Tibial artery (tissue), 4 donors: ENCODE results near the gene KCNJ13.

Source experiments
- DNase-seq, 2 donors: peaks; one replicate each; pipeline ENCODE4 v3.0.0-alpha.2; 2019
- H3K27ac ChIP-seq, 2 donors: fragments of 200-600 bp; sonication (generic) in 1 of 2; 1 replicate in 1 of 2; 2 replicates in 1 of 2; pipeline ENCODE4 v1.5.1; 2018 to 2019; ENCODE audit warnings: mild to moderate bottlenecking in 1 of 2
- H3K27me3 ChIP-seq, 2 donors: fragments of 200-600 bp; sonication (generic) in 1 of 2; one replicate each; pipeline versions ENCODE4 v1.5.1 to v1.6.0; 2016 to 2019
- H3K36me3 ChIP-seq, 3 donors: fragments of 200-600 bp; sonication (generic) in 2 of 3; one replicate each; pipeline ENCODE4 v1.5.1; 2016 to 2019; ENCODE audit warnings: mild to moderate bottlenecking in 2 of 3
- H3K4me1 ChIP-seq, 4 donors: fragments of 200-600 bp; sonication (generic) in 2 of 4; 1 replicate in 3 of 4; 2 replicates in 1 of 4; pipeline ENCODE4 v1.5.1; 2016 to 2019
- H3K4me3 ChIP-seq, 2 donors: fragments of 200-600 bp; sonication (generic) in 1 of 2; 1 replicate in 1 of 2; 2 replicates in 1 of 2; pipeline ENCODE4 v1.5.1; 2018 to 2019; ENCODE audit warnings: mild to moderate bottlenecking in 2 of 2
- H3K9me3 ChIP-seq, 3 donors: fragments of 200-600 bp; sonication (generic) in 1 of 3; one replicate each; pipeline ENCODE4 v1.5.1; 2016 to 2019
- intact Hi-C: fragments of 100-400 bp; cut with DNase I; formaldehyde crosslinking; loops from one replicate; pipeline ENCODE4 v1.15.0; 2023; ENCODE audit warnings: low total_unique reads
- TF ChIP-seq, protein P1 (sequence below), 2 experiments: fragments of 200-600 bp in 1 of 2; fragments of 450-650 bp in 1 of 2; IDR thresholded peaks; one replicate each; pipeline ENCODE4 v1.5.1; 2017 to 2019; ENCODE audit warnings: antibody characterized with exemption in 2 of 2, mild to moderate bottlenecking in 1 of 2, moderate library complexity in 1 of 2

The KCNJ13 gene

DNA sequence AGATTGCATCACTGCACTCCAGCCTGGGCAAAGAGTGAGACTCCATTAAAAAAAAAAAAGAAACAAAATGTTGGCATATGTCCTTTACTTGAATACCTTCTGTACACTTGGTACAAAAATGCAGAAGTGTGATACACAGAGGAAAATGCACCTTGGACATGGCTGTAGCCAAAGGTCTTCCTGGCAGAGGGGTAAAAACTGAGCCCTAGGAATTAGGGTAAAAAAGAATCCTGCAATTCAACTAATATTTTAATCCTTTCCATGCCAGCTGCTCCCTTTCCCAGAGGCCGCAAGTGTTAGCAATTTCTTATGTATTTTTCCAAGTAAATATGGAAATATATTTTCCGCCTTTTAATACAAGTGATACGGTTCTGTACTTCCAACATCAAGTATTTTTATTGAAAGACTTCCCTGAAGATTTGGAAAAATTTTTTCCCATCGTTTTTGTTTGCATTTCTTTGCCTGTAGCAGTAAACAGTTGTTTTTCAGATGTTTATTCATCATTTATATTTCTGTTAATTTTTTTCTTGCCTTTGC, 26.2 kb downstream of the KCNJ13 start:
- H3K4me3 ChIP-seq = no peak overlapping the region
- no peaks in the 10 kb centered on the region for H3K27me3 ChIP-seq
- DNase-seq = no peak
- no peaks in the 10 kb centered on the region for H3K4me1 ChIP-seq
- no peak overlapping the region for H3K27ac ChIP-seq
- H3K9me3 ChIP-seq = no peaks in the 10 kb centered on the region
- TF ChIP-seq, protein P1, sequence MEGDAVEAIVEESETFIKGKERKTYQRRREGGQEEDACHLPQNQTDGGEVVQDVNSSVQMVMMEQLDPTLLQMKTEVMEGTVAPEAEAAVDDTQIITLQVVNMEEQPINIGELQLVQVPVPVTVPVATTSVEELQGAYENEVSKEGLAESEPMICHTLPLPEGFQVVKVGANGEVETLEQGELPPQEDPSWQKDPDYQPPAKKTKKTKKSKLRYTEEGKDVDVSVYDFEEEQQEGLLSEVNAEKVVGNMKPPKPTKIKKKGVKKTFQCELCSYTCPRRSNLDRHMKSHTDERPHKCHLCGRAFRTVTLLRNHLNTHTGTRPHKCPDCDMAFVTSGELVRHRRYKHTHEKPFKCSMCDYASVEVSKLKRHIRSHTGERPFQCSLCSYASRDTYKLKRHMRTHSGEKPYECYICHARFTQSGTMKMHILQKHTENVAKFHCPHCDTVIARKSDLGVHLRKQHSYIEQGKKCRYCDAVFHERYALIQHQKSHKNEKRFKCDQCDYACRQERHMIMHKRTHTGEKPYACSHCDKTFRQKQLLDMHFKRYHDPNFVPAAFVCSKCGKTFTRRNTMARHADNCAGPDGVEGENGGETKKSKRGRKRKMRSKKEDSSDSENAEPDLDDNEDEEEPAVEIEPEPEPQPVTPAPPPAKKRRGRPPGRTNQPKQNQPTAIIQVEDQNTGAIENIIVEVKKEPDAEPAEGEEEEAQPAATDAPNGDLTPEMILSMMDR (IDR thresholded peaks at IDR 0.05) = no peak
- intact Hi-C loops = no loop called here
- peaks cover 44 to 73% (median 53%) of the 10 kb centered on the region in 3 donors for H3K36me3 ChIP-seq

DNA sequence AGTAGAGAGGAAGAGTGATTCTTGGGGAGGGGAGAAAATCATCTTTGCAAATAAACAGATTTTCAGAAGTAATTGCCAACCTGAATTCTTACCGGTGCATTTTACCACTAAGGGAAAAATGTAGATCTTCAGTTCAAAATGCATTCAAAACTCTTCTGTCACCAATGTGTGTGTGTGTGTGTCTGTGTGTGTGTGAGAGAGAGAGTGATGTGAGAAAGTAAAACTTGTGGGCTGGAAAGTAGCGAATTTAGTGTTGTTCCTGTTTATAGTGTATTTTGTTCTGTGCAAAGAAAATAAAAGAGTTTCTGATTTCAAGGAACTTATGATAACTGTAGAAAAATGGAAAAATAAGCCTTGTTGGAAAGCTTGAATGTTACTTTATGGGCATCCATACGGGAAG, 27.0 kb downstream of the KCNJ13 start:
- Histone ChIP-seq H3K4me3 (no peak overlapping the region), H3K36me3 (peaks cover 44 to 73% (median 50%) of the 10 kb centered on the region in 3 donors), H3K27ac (no peak overlapping the region), H3K9me3 (no peaks in the 10 kb centered on the region), H3K4me1 (no peaks in the 10 kb centered on the region), H3K27me3 (no peaks in the 10 kb centered on the region)
- intact Hi-C loops = no loop called here
- TF ChIP-seq, protein P1 (IDR thresholded peaks at IDR 0.05) = no peak
- DNase-seq = no peak

DNA sequence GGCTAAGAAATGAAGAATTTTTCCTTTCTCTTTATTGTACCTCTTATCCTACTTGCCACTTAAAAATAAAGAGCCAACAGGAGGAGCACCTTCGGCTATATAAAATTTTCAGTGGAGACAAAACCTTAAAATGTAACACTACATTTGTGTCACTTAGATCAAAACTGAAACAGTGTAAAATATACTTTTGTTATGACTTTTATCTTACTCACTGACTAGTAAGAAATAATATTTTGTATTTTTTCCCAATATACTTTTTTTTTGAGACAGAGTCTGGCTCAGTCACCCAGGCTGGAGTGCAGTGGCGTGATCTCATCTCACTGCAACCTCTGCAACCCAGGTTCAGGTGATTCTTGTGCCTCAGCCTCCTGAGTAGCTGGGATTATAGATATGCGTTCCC, 28.3 kb downstream of the KCNJ13 start:
- TF ChIP-seq, protein P1 (IDR thresholded peaks at IDR 0.05) = no peak
- Histone ChIP-seq H3K4me3 (no peak overlapping the region), H3K36me3 (peaks cover 37 to 63% (median 43%) of the 10 kb centered on the region in 3 donors), H3K27me3 (no peaks in the 10 kb centered on the region), H3K4me1 (no peaks in the 10 kb centered on the region), H3K27ac (no peak overlapping the region), H3K9me3 (no peaks in the 10 kb centered on the region)
- intact Hi-C loops = no loop called here
- DNase-seq = no peak

DNA sequence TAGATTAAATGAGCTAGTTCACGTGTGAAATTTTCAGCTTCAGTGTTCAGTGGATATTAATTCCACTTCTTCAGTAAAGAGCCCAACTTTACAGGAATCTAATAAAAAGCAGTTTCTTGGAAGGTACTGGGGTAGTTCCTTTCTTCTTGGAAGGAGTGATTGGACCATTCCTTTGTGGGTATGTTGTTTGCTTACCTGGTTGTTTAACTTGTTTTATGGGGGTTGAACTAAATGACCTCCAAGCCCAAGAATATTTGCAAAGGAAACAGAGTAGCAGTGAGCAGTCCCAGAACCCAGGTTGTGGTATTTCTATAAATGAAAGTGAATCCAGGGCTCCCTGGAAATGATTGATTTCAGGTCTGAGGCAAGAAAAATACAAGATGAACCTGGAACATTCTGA, 31.4 kb downstream of the KCNJ13 start:
- TF ChIP-seq, protein P1 (IDR thresholded peaks at IDR 0.05) = no peak
- no peaks in the 10 kb centered on the region for H3K27me3 ChIP-seq
- H3K4me3 ChIP-seq = no peak overlapping the region
- no peaks in the 10 kb centered on the region for H3K4me1 ChIP-seq
- no peak for DNase-seq
- no peaks in the 10 kb centered on the region for H3K9me3 ChIP-seq
- intact Hi-C loops = no loop called here
- H3K36me3 ChIP-seq = peaks cover 24 to 33% (median 26%) of the 10 kb centered on the region in 3 donors
- no peak overlapping the region for H3K27ac ChIP-seq

DNA sequence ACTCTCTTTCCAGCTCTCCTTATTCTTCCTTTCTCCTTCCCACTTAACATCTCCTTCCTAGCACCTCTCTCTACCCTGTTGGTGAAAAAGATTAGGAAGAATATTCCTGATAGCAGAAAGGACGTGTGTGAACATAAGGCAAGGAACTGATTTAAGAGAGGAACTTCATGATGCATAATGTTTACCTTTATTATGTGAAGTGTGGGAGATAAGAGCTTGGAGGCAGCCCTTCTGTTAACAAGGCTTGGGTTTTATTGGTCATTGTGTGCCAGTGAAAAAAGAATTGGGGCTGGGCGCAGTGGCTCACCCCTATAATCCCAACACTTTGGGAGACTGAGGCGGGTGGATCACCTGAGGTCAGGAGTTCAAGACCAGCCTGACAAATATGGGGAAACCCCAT, 34.4 kb downstream of the KCNJ13 start:
- intact Hi-C loops = no loop called here
- Histone ChIP-seq H3K9me3 (no peaks in the 10 kb centered on the region), H3K4me3 (no peak overlapping the region), H3K36me3 (peaks cover 3 to 11% (median 4%) of the 10 kb centered on the region in 3 donors), H3K27ac (no peak overlapping the region), H3K27me3 (no peaks in the 10 kb centered on the region), H3K4me1 (no peaks in the 10 kb centered on the region)
- no peak for DNase-seq
- TF ChIP-seq, protein P1 (IDR thresholded peaks at IDR 0.05) = no peak

DNA sequence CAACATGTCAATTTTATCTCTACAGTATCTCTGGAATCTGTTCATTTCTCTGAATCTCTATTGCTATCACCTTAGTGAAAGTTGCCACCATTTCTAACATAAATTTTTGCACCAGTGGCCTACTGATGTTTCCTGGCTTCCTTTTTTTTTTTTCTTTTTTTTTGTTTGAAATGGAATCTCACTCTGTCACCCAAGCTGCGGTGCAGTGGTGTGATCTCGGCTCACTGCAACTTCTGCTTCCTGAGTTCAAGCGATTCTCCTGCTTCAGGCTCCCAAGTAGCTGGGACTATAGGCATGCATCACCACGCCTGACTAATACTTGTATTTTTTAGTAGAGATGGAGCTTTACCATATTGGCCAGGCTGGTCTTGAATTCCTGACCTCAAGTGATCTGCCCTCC, 35.1 kb downstream of the KCNJ13 start:
- no peak overlapping the region for H3K4me3 ChIP-seq
- peaks cover 4 to 11% (median 5%) of the 10 kb centered on the region in 3 donors for H3K36me3 ChIP-seq
- H3K4me1 ChIP-seq = no peaks in the 10 kb centered on the region
- H3K27me3 ChIP-seq = no peaks in the 10 kb centered on the region
- H3K27ac ChIP-seq = no peak overlapping the region
- TF ChIP-seq, protein P1 (IDR thresholded peaks at IDR 0.05) = no peak
- H3K9me3 ChIP-seq = no peaks in the 10 kb centered on the region
- intact Hi-C loops = no loop called here
- DNase-seq = no peak
